ENCODE data around the gene RHOT2.
A peak's percentile ranks its signal among the peaks of the same experiment; 100 is the strongest.

RHOT2 gene

GRCh38 chr16:647173-647902 lies 20.6 kb upstream of the RHOT2 start:
- DNase-seq (ENCODE audit: low read depth, low spot score): no peak

- no peak for DNase-seq (ENCODE audit: low read depth, low spot score)
Measured at GRCh38 chr16:648071-648780, 19.7 kb upstream of the RHOT2 start.

- DNase-seq (ENCODE audit: low read depth, low spot score): peak; percentile 87
Measured at GRCh38 chr16:648781-649589, 18.9 kb upstream of the RHOT2 start, which contains the start of gene WDR90. WDR90 (plus strand) TSS chr16:649365; CDS start chr16:649417, 52 bp downstream.

- DNase-seq (ENCODE audit: low read depth, low spot score): no peak
Measured at GRCh38 chr16:649631-650030, 18.3 kb upstream of the RHOT2 start.

- DNase-seq (ENCODE audit: low read depth, low spot score): no peak
Measured at GRCh38 chr16:651844-652243, 16.1 kb upstream of the RHOT2 start.

GRCh38 chr16:652454-653305 lies 15.3 kb upstream of the RHOT2 start:
- no peak for DNase-seq (ENCODE audit: low read depth, low spot score)

GRCh38 chr16:654034-654433 lies 13.9 kb upstream of the RHOT2 start:
- no peak for DNase-seq (ENCODE audit: low read depth, low spot score)

- no peak for DNase-seq (ENCODE audit: low read depth, low spot score)
Measured at GRCh38 chr16:657487-657886, 10.4 kb upstream of the RHOT2 start.

GRCh38 chr16:658679-659571 lies 9.0 kb upstream of the RHOT2 start:
- no peak for DNase-seq (ENCODE audit: low read depth, low spot score)

- no peak for DNase-seq (ENCODE audit: low read depth, low spot score)
Measured at GRCh38 chr16:659618-660017, 8.3 kb upstream of the RHOT2 start.

- DNase-seq (ENCODE audit: low read depth, low spot score): no peak
Measured at GRCh38 chr16:660132-660458, 7.8 kb upstream of the RHOT2 start.

GRCh38 chr16:660459-661183 lies 7.3 kb upstream of the RHOT2 start:
- DNase-seq (ENCODE audit: low read depth, low spot score): no peak

- no peak for DNase-seq (ENCODE audit: low read depth, low spot score)
Measured at GRCh38 chr16:661184-661821, 6.6 kb upstream of the RHOT2 start.

- DNase-seq (ENCODE audit: low read depth, low spot score): no peak
Measured at GRCh38 chr16:662095-662494, 5.8 kb upstream of the RHOT2 start.

GRCh38 chr16:662597-662996 lies 5.3 kb upstream of the RHOT2 start:
- no peak for DNase-seq (ENCODE audit: low read depth, low spot score)

GRCh38 chr16:666572-666971 lies 1.4 kb upstream of the RHOT2 start:
- no peak for DNase-seq (ENCODE audit: low read depth, low spot score)

- DNase-seq (ENCODE audit: low read depth, low spot score): no peak
Measured at GRCh38 chr16:667113-667779, 686 bp upstream of the RHOT2 start.

- DNase-seq (ENCODE audit: low read depth, low spot score): no peak
Measured at GRCh38 chr16:668519-669171, 713 bp downstream of the RHOT2 start.
